Effector CD4-positive, alpha-beta T cell (primary cell): ENCODE measurements around the gene FABP1. TPM values are rescaled to one million over a fixed set of nuclear protein-coding genes. Genes with fewer than 3 reads are reported as not detected.

ENCODE experiments used
- DNase-seq: peaks from one replicate; pipeline ENCODE4 v3.0.0-alpha.2; 2020
- total RNA-seq: gene quantifications from one replicate; lab custom pipeline; 2026; lab: John Stamatoyannopoulos, UW

The FABP1 gene
- not detected for total RNA-seq

DNA sequence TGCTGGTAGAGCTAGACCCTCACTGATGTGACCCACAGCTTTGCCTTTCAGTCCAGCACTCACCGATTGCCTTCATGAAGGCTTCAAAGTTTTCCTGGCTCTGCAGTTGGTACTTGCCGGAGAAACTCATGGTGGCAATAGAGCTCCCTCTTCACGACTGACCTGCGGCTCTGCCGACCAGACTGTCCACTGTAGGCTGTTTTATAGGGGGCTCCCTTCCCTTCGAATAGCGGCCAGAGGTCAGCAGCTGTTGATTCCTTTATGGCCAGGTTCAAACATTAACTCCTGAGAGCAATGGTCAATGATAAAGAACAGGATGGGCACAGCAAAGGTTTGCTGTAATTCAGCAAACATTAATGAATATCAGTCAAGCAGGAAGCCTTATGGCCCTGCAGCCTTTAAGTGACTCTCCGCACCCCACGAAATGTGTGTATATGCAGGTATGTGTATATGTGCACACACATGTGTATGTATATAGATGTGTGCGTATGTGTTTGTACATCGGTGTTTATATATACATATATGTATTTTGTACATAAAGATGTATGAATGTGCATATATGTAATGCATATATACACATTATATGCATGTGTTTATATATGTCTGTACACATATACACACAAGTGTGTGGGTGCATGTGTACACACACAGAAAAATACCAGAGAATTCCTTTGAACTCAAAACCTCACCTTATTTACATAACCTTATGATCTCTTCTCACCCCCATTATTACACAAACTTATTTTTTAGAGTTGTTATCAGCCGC is at the start of gene FABP1:
Gene FABP1, minus strand, starts transcription at position 175 of the 766 bp plus-strand sequence. Its CDS starts 45 bp downstream, at position 130.
- DNase-seq, result no peak

- DNase-seq, result no peak
Measured at GRCh38 chr2:88177556-88177955, 49.7 kb upstream of the FABP1 start.

GRCh38 chr2:88176352-88176984 is 48.6 kb upstream of the FABP1 start:
- DNase-seq, result no peak

DNA sequence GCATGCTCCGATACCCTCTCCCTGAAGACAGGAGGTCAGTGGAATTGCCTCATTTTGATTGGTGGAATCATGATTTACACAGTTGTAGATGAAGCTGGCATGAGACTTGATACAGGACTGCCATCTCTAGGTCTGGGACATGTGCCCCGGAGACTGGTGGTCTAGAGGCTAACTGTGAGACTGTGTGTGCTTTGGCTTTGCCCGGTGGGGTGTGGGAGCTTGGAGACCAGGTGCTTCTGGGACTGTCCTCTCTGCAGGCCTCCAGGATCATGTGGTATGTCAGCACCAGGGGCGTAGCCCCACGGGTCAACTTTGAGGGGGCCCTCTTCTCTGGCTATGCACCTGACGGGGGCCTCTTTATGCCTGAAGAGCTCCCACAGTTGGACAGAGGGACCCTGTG is 45.0 kb upstream of the FABP1 start:
- DNase-seq, result no peak

DNA sequence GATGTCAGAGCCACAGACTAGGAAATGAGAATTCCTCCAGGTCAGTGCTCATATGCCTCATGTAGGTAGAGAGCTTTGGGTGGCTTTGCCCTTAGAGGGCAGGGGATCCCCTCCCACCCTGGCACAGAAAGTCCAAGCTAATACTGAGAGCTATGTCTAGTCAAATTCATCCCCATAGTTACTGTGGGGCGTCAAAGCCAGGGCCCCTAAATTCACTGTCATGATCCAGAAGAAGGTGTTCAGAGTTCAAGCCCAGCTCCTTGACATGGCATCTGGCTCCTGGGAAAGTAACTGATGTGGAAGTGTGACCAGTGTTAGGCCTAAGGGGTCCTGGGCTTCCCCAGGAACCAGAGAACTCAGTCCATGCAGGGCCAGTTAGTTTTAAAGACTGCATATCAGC is 44.1 kb upstream of the FABP1 start:
- no peak for DNase-seq

- no peak for DNase-seq
Measured at GRCh38 chr2:88170472-88170892, 42.6 kb upstream of the FABP1 start.

DNA sequence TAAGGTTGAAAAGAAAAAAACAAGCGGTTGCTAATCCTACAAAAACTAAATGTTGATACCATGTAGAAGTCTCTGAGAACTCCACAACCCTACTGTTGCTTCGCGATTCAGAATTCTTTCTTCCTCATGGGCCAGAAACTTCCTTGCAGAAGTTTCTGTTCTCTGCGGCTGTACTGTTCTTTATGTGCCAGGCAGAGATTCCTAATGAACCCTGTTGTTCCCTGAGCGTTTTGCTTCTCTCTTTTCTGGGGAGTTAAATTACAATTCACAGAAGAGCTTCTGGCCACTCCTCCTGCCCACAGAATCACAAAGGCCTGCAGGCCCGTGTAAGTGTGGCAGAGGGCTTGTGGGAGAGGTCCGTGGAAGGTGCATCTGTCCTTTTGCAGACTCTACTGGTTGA is 40.5 kb upstream of the FABP1 start:
- DNase-seq, result no peak

DNA sequence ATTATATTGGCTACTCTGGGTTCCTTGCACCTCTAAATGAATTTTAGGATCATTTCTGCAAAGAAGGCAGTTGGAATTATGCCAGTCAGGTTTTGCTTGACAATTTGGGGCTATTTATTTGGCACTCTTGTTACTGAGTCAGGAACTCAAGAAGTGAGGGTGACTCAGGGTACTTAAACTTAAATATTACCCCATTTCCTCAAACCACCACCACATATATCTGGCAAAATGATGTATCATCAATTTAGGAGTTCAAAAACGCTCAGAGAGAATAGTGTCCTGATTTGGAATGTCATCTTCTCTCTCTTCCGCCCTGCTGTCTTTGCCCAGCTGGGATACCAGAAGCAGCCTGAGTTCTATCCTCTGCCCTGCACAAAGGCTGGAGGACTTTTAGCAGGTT is 39.9 kb upstream of the FABP1 start:
- DNase-seq, result no peak

DNA sequence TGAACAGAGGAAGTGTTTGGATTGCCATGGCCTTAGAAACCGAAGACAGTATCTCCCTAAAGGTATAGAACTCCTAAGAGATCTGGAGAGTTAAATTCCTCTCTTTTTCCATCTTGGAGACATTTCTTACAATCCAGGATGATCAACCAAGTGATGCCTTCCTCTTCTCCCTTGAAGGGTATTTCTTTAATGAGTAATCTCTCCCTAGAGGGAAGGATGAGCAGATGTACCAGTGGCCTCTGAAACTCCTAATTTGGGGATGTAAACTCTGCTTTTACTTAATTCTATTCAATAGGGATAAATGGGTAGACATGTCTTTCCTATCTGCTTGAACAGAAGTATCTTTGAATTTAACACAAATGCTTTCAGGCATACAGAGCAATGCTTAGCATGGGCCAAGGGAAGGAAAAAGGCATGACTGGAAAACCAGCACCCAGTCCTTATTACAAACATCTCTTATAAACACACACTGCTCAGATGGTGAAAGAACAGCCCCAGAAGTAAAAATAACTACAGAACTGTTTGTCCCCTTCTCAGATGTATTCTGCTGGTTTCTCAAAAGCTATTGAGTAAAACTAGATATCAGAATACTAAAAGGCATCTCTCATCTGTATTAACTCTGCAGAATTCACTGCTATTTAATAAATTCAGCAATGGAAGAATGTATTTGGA is 37.6 kb upstream of the FABP1 start:
- DNase-seq, result no peak

GRCh38 chr2:88161446-88162244 is 33.8 kb upstream of the FABP1 start:
- DNase-seq, result no peak

GRCh38 chr2:88160517-88160916 is 32.7 kb upstream of the FABP1 start:
- DNase-seq, result no peak

DNA sequence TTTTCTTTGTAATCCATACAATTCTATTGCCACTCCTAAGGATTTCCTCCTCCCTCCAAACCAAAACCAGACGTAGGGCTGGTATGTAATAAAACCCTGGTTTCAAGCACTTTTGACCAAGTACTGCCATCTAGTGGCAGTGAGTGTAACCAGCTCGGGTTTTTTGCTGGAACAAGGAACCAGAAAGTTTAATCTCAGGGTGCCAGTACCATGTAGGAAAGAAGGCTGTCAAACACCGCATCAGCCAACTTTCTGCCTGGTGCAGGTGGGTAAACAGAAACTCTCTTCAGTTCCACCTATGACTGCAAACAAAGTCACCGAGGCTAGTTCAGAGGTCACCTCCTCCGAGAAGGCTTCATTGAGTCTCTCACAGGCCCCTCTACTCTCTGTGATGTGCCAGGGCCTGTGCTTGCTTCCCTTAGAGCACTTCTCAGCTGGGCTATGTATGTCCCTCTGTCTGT is 32.1 kb upstream of the FABP1 start:
- DNase-seq, result peak; percentile 34

DNA sequence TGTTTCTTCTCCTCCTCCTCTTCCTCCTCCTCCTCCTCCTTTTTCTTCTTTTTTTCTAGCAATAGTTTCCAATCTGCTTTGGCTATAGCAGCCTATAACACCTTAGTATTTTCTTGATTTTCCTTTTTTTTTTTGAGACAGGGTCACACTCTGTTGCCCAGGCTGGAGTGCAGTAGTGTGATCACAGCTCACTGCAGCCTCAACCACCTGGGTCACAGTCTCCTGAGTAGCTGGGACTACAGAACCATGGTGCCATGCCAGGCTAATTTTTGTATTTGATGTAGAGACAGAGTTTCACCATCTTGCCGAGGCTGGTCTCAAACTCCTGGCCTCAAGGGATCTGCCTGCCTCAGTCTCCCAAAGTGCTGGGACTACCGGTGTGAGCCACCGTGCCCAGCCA is 31.6 kb upstream of the FABP1 start:
- DNase-seq, result no peak

DNA sequence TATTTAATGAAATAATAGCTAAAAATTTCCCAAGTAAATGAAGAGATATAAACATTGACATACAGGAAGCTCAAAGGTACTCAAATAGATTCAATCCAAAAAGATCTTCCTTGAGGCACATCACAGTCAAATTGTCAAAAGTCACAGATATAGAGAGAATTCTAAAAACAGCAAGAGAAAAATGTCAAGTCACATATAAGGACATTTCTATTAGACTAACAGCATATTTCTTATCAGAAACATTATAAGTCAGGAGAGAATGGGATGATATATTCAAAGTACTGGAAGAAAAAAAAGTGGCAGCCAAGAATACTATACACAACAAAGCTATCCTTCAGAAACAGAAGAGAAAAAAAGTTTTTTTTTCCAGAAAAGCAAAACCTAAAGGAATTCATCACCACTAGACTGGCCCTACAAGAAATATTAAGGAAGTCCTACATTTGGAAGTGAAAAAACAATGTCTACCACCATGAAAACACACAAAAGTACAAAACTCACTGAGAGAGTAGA is 21.1 kb upstream of the FABP1 start:
- DNase-seq, result no peak

GRCh38 chr2:88147145-88147544 is 19.3 kb upstream of the FABP1 start:
- no peak for DNase-seq

- no peak for DNase-seq
Measured at GRCh38 chr2:88146590-88146989, 18.7 kb upstream of the FABP1 start.

DNA sequence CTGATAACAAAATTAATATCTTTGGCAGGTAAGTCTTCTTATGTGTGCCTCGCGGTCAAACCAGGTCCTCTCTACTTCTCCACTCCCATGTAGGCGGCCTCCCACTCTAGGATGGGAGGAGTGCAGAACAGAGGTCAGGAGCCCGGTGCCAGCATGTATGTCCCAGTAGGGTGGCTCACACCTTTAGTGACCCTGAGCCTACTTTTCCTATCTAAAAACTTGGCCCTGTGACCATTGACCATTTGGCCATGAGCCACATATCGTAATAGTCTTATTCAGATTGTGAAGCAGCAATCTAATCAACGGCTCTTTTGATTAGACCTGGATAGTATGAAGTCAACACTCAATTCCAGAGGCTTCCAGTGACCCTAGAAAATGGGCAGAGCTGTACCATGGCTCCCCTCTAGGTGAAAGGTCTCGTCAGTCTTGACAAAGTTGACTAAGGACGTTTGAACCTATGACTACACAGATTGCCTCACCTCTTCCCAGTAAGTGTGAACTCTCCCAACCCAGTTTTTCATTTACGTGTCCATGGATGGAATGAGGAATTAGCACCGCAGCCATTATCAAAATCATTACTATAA is 17.1 kb upstream of the FABP1 start:
- DNase-seq, result no peak

GRCh38 chr2:88144271-88144670 is 16.4 kb upstream of the FABP1 start:
- DNase-seq, result no peak

- DNase-seq, result no peak
Measured at GRCh38 chr2:88141952-88142351, 14.1 kb upstream of the FABP1 start.

DNA sequence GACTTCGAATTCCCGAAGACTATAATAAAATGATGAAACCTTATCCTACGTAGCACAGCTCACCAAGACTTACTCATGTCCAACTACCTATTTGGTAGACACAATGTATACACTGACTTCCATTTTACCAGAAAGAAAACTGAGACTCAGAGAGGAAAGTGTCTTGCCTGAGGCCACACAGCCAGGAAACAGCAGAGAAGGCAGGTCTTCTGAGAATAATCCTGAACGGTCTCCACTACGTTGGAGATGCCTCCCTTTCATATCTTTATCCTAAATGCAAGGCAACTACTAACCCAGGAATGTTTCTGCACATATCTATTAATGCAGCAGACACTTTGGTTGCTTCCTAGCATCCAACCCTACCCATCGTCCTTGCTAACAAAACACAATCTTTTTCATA is 11.9 kb upstream of the FABP1 start:
- DNase-seq, result no peak

DNA sequence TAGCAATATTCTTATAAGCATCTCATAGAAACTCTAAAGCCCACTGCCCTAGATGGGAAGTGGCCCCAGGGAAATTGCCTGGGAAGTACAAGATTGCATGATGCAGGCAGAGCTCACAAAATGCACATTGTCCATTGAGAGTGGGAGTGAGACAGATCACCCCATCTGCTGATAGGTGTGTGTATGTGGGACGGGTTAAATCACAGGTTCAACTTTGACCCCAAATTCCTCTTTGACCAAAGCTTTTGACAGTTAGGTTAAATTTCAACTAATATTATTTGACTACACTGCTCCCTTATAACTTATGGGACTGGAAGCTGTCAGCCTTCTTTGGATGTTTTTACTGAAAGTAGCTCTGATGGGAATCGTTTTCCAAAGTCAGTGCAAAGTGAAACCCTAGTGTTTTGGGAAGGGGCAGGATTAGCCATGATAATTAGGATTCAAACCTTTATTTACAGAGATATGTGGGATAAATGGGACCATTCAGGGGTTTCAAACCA is 11.4 kb upstream of the FABP1 start:
- no peak for DNase-seq

- no peak for DNase-seq
Measured at GRCh38 chr2:88137833-88138232, 10.0 kb upstream of the FABP1 start.
